GM10266 (cell line): Measurements from ENCODE around the gene ARMH2.
"Not testable (repeated sequence)": the region's sequence is repeated elsewhere in the genome, so short reads cannot be mapped to it uniquely, and the experiment has no call there.

Experiments
- DNase-seq: peaks from one replicate; pipeline ENCODE4 v3.0.0; 2012; ENCODE audit errors: extremely low spot score
- CTCF ChIP-seq: IDR thresholded peaks from 2 replicates; pipeline ENCODE4 v1.5.1; 2012; ENCODE audit warnings: mild to moderate bottlenecking, low read depth; ENCODE audit not compliant: control insufficient read depth, insufficient read depth; ENCODE audit errors: missing control alignments

Gene ARMH2

GRCh38 chr6:24753545-24753944, 45.2 kb downstream of the ARMH2 start:
- DNase-seq: no peak
- no peak for TF ChIP-seq CTCF

GRCh38 chr6:24752917-24753492, 45.7 kb downstream of the ARMH2 start:
- no peak for DNase-seq
- TF ChIP-seq CTCF: no peak

GRCh38 chr6:24752503-24752902, 46.2 kb downstream of the ARMH2 start:
- DNase-seq: no peak
- no peak for TF ChIP-seq CTCF

GRCh38 chr6:24750878-24751277, 47.8 kb downstream of the ARMH2 start:
- not testable (repeated sequence) for DNase-seq

- TF ChIP-seq CTCF: no peak
- DNase-seq: no peak
Observed at GRCh38 chr6:24749297-24749696, 49.4 kb downstream of the ARMH2 start.
